ENCODE measurements around the gene CLEC9A. TPM values are rescaled to one million over a fixed set of nuclear protein-coding genes. Genes with fewer than 3 reads are reported as not detected.

Gene CLEC9A
- total RNA-seq, 1 experiment from 2014 or later: not detected

- Histone ChIP-seq H3K9me3 (ENCODE audit: control insufficient read depth in 1 of 2, insufficient read depth in 1 of 2, low read depth in 1 of 2, low read length in 2 of 2) (no peaks in the 10 kb centered on the region), H4K20me1 (ENCODE audit: insufficient read depth) (no peaks in the 10 kb centered on the region), H3K27ac (ENCODE audit: low read depth, low read length) (no peak overlapping the region), H3K79me2 (ENCODE audit: insufficient read depth, low read length) (no peaks in the 10 kb centered on the region), H3K4me1 (ENCODE audit: control insufficient read depth in 1 of 2, insufficient read depth in 2 of 2, low read length in 2 of 2) (no peaks in the 10 kb centered on the region), H3K4me2 (ENCODE audit: low read length) (no peak overlapping the region), H3K27me3 (ENCODE audit: insufficient read depth, low read length) (peaks cover 85% of the 10 kb centered on the region), H3K36me3 (ENCODE audit: control insufficient read depth in 1 of 2, insufficient read depth in 2 of 2, low read length in 2 of 2) (no peaks in the 10 kb centered on the region), H2AFZ (ENCODE audit: low read depth, low read length, poor library complexity, severe bottlenecking) (no peak overlapping the region), H3K9me2 (ENCODE audit: insufficient read depth) (no peaks in the 10 kb centered on the region), H3K4me3 (replicated peaks in 1 of 2; ENCODE audit: low read depth in 1 of 2, low read length in 2 of 2) (no peak overlapping the region), H3K9ac (ENCODE audit: low read length) (no peak overlapping the region)
- ChIA-PET POLR2A (no interaction called here), RAD21 (ENCODE audit: low non-redundant PET in 1 of 2, low total read pairs in 2 of 2, uncharacterized antibody in 2 of 2, unreplicated experiment in 2 of 2) (no interaction called here), CTCF (no interaction called here)
- no peak for ATAC-seq
- no TSS peak for BruUV-seq (replicated peaks)
- DNase-seq (ENCODE audit: low read depth, low spot score): no peak
- intact Hi-C loops (cut with micrococcal nuclease): no loop called here
- TF ChIP-seq EZH2phosphoT487 (IDR thresholded peaks at IDR 0.05; ENCODE audit: borderline replicate concordance) (no peak), POLR2AphosphoS5 (IDR thresholded peaks at IDR 0.05; ENCODE audit: low read depth, low read length) (no peak), ELF1 (IDR thresholded peaks at IDR 0.05; ENCODE audit: borderline replicate concordance, low read depth) (no peak), FOSL1 (IDR thresholded peaks at IDR 0.05; ENCODE audit: low read depth) (no peak), EGR1 (IDR thresholded peaks at IDR 0.05; ENCODE audit: low read depth) (no peak)
- TF ChIP-seq, protein P1, sequence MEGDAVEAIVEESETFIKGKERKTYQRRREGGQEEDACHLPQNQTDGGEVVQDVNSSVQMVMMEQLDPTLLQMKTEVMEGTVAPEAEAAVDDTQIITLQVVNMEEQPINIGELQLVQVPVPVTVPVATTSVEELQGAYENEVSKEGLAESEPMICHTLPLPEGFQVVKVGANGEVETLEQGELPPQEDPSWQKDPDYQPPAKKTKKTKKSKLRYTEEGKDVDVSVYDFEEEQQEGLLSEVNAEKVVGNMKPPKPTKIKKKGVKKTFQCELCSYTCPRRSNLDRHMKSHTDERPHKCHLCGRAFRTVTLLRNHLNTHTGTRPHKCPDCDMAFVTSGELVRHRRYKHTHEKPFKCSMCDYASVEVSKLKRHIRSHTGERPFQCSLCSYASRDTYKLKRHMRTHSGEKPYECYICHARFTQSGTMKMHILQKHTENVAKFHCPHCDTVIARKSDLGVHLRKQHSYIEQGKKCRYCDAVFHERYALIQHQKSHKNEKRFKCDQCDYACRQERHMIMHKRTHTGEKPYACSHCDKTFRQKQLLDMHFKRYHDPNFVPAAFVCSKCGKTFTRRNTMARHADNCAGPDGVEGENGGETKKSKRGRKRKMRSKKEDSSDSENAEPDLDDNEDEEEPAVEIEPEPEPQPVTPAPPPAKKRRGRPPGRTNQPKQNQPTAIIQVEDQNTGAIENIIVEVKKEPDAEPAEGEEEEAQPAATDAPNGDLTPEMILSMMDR (IDR thresholded peaks at IDR 0.05 in 2 of 3, conservative IDR thresholded peaks at IDR 0.05 in 1 of 3; ENCODE audit: borderline replicate concordance in 1 of 3, insufficient read depth in 1 of 3, low read depth in 2 of 3, low read length in 2 of 3): no peak
These were observed 42.8 kb downstream of the CLEC9A start for GRCh38 chr12:10073261-10073660.

DNA sequence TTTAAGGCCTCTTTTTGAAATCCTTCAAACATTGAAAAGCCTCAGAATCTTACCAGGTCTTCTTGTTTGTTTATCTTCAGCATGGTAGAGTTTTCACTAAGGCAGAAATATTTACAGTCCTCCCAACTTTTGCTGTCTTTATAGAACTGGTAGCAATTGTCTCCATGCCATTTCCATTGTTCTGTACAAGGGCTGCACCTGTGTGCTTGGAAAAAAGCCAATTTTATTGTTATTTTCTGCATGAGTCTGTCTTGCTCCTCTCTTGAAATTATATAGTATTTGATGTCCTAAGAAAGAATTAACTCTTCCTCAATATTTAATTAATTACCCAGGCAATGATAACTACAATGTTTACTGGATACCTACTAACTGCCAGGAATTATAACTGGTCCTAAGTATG, 45.0 kb downstream of the CLEC9A start:
- H3K27me3 ChIP-seq (ENCODE audit: insufficient read depth, low read length): peaks cover 71% of the 10 kb centered on the region
- no peak for ATAC-seq
- no peak for DNase-seq (ENCODE audit: low read depth, low spot score)
- H3K4me3 ChIP-seq (replicated peaks in 1 of 2; ENCODE audit: low read depth in 1 of 2, low read length in 2 of 2): no peak overlapping the region
- H2AFZ ChIP-seq (ENCODE audit: low read depth, low read length, poor library complexity, severe bottlenecking): no peak overlapping the region
- no TSS peak for BruUV-seq (replicated peaks)
- ChIA-PET CTCF (no interaction called here), RAD21 (ENCODE audit: low non-redundant PET in 1 of 2, low total read pairs in 2 of 2, uncharacterized antibody in 2 of 2, unreplicated experiment in 2 of 2) (no interaction called here), POLR2A (no interaction called here)
- no peaks in the 10 kb centered on the region for H3K4me1 ChIP-seq (ENCODE audit: control insufficient read depth in 1 of 2, insufficient read depth in 2 of 2, low read length in 2 of 2)
- no peaks in the 10 kb centered on the region for H3K36me3 ChIP-seq (ENCODE audit: control insufficient read depth in 1 of 2, insufficient read depth in 2 of 2, low read length in 2 of 2)
- H4K20me1 ChIP-seq (ENCODE audit: insufficient read depth): no peaks in the 10 kb centered on the region
- H3K9ac ChIP-seq (ENCODE audit: low read length): no peak overlapping the region
- H3K4me2 ChIP-seq (ENCODE audit: low read length): no peak overlapping the region
- no peaks in the 10 kb centered on the region for H3K79me2 ChIP-seq (ENCODE audit: insufficient read depth, low read length)
- H3K9me3 ChIP-seq (ENCODE audit: control insufficient read depth in 1 of 2, insufficient read depth in 1 of 2, low read depth in 1 of 2, low read length in 2 of 2): no peaks in the 10 kb centered on the region
- no peak overlapping the region for H3K27ac ChIP-seq (ENCODE audit: low read depth, low read length)
- no peaks in the 10 kb centered on the region for H3K9me2 ChIP-seq (ENCODE audit: insufficient read depth)
- intact Hi-C loops (cut with micrococcal nuclease): no loop called here
- TF ChIP-seq ELF1 (IDR thresholded peaks at IDR 0.05; ENCODE audit: borderline replicate concordance, low read depth) (no peak), POLR2A (IDR thresholded peaks at IDR 0.05; ENCODE audit: borderline replicate concordance, extremely low read depth, insufficient read depth, insufficient read length) (no peak), POLR2AphosphoS5 (IDR thresholded peaks at IDR 0.05; ENCODE audit: low read depth, low read length) (no peak), TCF7L2 (IDR thresholded peaks at IDR 0.05; ENCODE audit: borderline replicate concordance, extremely low read depth, insufficient read depth, insufficient read length) (no peak), CEBPB (IDR thresholded peaks at IDR 0.05; ENCODE audit: low read depth) (no peak), EZH2phosphoT487 (IDR thresholded peaks at IDR 0.05; ENCODE audit: borderline replicate concordance) (no peak), EZH2 (IDR thresholded peaks at IDR 0.05) (no peak)
- TF ChIP-seq, protein P2, sequence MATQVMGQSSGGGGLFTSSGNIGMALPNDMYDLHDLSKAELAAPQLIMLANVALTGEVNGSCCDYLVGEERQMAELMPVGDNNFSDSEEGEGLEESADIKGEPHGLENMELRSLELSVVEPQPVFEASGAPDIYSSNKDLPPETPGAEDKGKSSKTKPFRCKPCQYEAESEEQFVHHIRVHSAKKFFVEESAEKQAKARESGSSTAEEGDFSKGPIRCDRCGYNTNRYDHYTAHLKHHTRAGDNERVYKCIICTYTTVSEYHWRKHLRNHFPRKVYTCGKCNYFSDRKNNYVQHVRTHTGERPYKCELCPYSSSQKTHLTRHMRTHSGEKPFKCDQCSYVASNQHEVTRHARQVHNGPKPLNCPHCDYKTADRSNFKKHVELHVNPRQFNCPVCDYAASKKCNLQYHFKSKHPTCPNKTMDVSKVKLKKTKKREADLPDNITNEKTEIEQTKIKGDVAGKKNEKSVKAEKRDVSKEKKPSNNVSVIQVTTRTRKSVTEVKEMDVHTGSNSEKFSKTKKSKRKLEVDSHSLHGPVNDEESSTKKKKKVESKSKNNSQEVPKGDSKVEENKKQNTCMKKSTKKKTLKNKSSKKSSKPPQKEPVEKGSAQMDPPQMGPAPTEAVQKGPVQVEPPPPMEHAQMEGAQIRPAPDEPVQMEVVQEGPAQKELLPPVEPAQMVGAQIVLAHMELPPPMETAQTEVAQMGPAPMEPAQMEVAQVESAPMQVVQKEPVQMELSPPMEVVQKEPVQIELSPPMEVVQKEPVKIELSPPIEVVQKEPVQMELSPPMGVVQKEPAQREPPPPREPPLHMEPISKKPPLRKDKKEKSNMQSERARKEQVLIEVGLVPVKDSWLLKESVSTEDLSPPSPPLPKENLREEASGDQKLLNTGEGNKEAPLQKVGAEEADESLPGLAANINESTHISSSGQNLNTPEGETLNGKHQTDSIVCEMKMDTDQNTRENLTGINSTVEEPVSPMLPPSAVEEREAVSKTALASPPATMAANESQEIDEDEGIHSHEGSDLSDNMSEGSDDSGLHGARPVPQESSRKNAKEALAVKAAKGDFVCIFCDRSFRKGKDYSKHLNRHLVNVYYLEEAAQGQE (IDR thresholded peaks at IDR 0.05; ENCODE audit: low read depth): no peak
- TF ChIP-seq, protein P3, sequence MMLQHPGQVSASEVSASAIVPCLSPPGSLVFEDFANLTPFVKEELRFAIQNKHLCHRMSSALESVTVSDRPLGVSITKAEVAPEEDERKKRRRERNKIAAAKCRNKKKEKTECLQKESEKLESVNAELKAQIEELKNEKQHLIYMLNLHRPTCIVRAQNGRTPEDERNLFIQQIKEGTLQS (IDR thresholded peaks at IDR 0.05): no peak
- TF ChIP-seq, protein P1 (IDR thresholded peaks at IDR 0.05 in 2 of 3, conservative IDR thresholded peaks at IDR 0.05 in 1 of 3; ENCODE audit: borderline replicate concordance in 1 of 3, insufficient read depth in 1 of 3, low read depth in 2 of 3, low read length in 2 of 3): no peak
